IMR-90 (cell line): ENCODE measurements around the gene MICAL2. TPM values are rescaled to one million over a fixed set of nuclear protein-coding genes. Genes with fewer than 3 reads are reported as not detected.

Source experiments
- ATAC-seq: fragments of 200-7000 bp; cut with Tn5 transposase; 2 replicates; pipeline ENCODE4 v1.9.1; 2020; ENCODE audit warnings: low read depth, mild to moderate bottlenecking, moderate library complexity
- BruUV-seq: library from RNA; stranded (reverse); fragments of 400-500 nt; replicated peaks from 2 replicates; lab custom pipeline; 2021; lab: Mats Ljungman, UMichigan
- CTCF ChIA-PET: fragments of 300-600 bp; formaldehyde crosslinking; extraction: SDS; loops from one replicate; lab custom pipeline; 2021; ENCODE audit warnings: antibody characterized with exemption; lab: Yijun Ruan, JAX
- POLR2A ChIA-PET: fragments of 300-600 bp; sonication (Branson Sonifier 250); formaldehyde crosslinking; loops from one replicate; lab custom pipeline; 2022; ENCODE audit warnings: antibody characterized with exemption; ENCODE audit not compliant: unreplicated experiment; lab: Charles Lee
- DNase-seq: peaks from one replicate; pipeline ENCODE4 v3.0.0; 2013
- H2AFZ ChIP-seq: replicated peaks from 2 replicates; pipeline ENCODE3; 2013; ENCODE audit warnings: low read length, mild to moderate bottlenecking; ENCODE audit not compliant: poor library complexity
- H2AK5ac ChIP-seq: 2 replicates; pipeline ENCODE4 v1.6.1; 2013; ENCODE audit warnings: low read depth, low read length, inconsistent platforms
- H2AK9ac ChIP-seq: replicated peaks from 2 replicates; pipeline ENCODE3; 2013; ENCODE audit warnings: mild to moderate bottlenecking, low read depth, low read length, moderate library complexity; ENCODE audit not compliant: poor library complexity
- H2BK120ac ChIP-seq: 2 replicates; pipeline ENCODE4 v1.6.1; 2013; ENCODE audit warnings: low read depth, low read length, inconsistent platforms
- H2BK15ac ChIP-seq: 3 replicates; pipeline ENCODE4 v1.6.1; 2013; ENCODE audit warnings: low read depth, low read length, inconsistent platforms
- H2BK20ac ChIP-seq: 2 replicates; pipeline ENCODE4 v1.6.1; 2013; ENCODE audit warnings: low read depth, mild to moderate bottlenecking, inconsistent platforms, low read length, moderate library complexity
- H2BK5ac ChIP-seq: 2 replicates; pipeline ENCODE4 v1.6.1; 2013; ENCODE audit warnings: mild to moderate bottlenecking, low read depth, low read length, inconsistent platforms; ENCODE audit not compliant: poor library complexity, severe bottlenecking
- H3K14ac ChIP-seq: replicated peaks from 2 replicates; pipeline ENCODE4 v1.6.1; 2013; ENCODE audit warnings: low read depth, low read length, inconsistent platforms
- H3K18ac ChIP-seq: 2 replicates; pipeline ENCODE4 v1.6.1; 2013; ENCODE audit warnings: low read depth, low read length, control low read depth
- H3K23ac ChIP-seq: 2 replicates; pipeline ENCODE4 v1.6.1; 2013; ENCODE audit warnings: low read depth, low read length, inconsistent platforms
- H3K27ac ChIP-seq: 2 replicates; pipeline ENCODE4 v1.5.1; 2013; ENCODE audit warnings: mild to moderate bottlenecking, control low read depth, low read length; ENCODE audit not compliant: insufficient read depth
- H3K27me3 ChIP-seq: 2 replicates; pipeline ENCODE4 v1.6.1; 2013; ENCODE audit warnings: low read length; ENCODE audit not compliant: control insufficient read depth, insufficient read depth
- H3K36me3 ChIP-seq: 2 replicates; pipeline ENCODE4 v1.6.1; 2013; ENCODE audit warnings: low read length, mixed read lengths; ENCODE audit not compliant: control insufficient read depth, insufficient read depth
- H3K4ac ChIP-seq: 2 replicates; pipeline ENCODE4 v1.6.1; 2013; ENCODE audit warnings: low read depth, low read length, inconsistent platforms
- H3K4me1 ChIP-seq: 2 replicates; pipeline ENCODE4 v1.6.1; 2013; ENCODE audit warnings: low read length, mixed read lengths; ENCODE audit not compliant: control insufficient read depth, insufficient read depth
- H3K4me2 ChIP-seq: 2 replicates; pipeline ENCODE4 v1.6.1; 2013; ENCODE audit warnings: low read depth, mild to moderate bottlenecking, control low read depth, low read length, moderate library complexity
- H3K4me3 ChIP-seq: 2 replicates; pipeline ENCODE4 v1.5.1; 2013; ENCODE audit warnings: low read depth, mild to moderate bottlenecking, control low read depth, low read length, moderate library complexity; ENCODE audit not compliant: insufficient read depth
- H3K56ac ChIP-seq: 2 replicates; pipeline ENCODE4 v1.6.1; 2013; ENCODE audit warnings: low read length, inconsistent platforms; ENCODE audit not compliant: insufficient read depth; ENCODE audit errors: extremely low read depth
- H3K79me1 ChIP-seq, 2 experiments: 2 replicates each; pipeline ENCODE4 v1.6.1; 2013; ENCODE audit warnings: low read length in 2 of 2, inconsistent platforms in 1 of 2, low read depth in 1 of 2
- H3K9ac ChIP-seq: 2 replicates; pipeline ENCODE4 v1.6.1; 2013; ENCODE audit warnings: low read depth, low read length, control low read depth
- H3K9me1 ChIP-seq: 2 replicates; pipeline ENCODE4 v1.6.1; 2013; ENCODE audit warnings: low read length, inconsistent platforms; ENCODE audit not compliant: insufficient read depth
- H3K9me3 ChIP-seq: 2 replicates; pipeline ENCODE4 v1.6.1; 2013; ENCODE audit warnings: low read length; ENCODE audit not compliant: control insufficient read depth, insufficient read depth
- H4K20me1 ChIP-seq: 2 replicates; pipeline ENCODE4 v1.6.1; 2013; ENCODE audit warnings: low read length, inconsistent platforms; ENCODE audit not compliant: insufficient read depth
- H4K5ac ChIP-seq: 2 replicates; pipeline ENCODE4 v1.6.1; 2013; ENCODE audit warnings: mild to moderate bottlenecking, low read depth, low read length, control low read depth
- H4K8ac ChIP-seq, 2 experiments: 2 replicates each; pipeline ENCODE4 v1.6.1; 2013; ENCODE audit warnings: low read depth in 2 of 2, low read length in 2 of 2, control low read depth in 1 of 2, inconsistent platforms in 1 of 2
- H4K91ac ChIP-seq: 2 replicates; pipeline ENCODE4 v1.6.1; 2013; ENCODE audit warnings: low read depth, low read length, inconsistent platforms; ENCODE audit not compliant: insufficient read depth
- CEBPB ChIP-seq: IDR thresholded peaks from 2 replicates; pipeline ENCODE4 v1.6.1; 2012; ENCODE audit warnings: low read depth, low read length, improper control_type of control experiment
- ELK1 ChIP-seq: fragments of 150-350 bp; IDR thresholded peaks from 2 replicates; pipeline ENCODE4 v1.6.1; 2016; ENCODE audit warnings: low read depth, mild to moderate bottlenecking, low read length, moderate library complexity, borderline replicate concordance
- MAZ ChIP-seq: IDR thresholded peaks from 2 replicates; pipeline ENCODE4 v1.6.1; 2012; ENCODE audit warnings: low read depth, mild to moderate bottlenecking, low read length, improper control_type of control experiment, moderate library complexity, borderline replicate concordance
- RCOR1 ChIP-seq: IDR thresholded peaks from 2 replicates; pipeline ENCODE4 v1.6.1; 2012; ENCODE audit warnings: mild to moderate bottlenecking, low read length, improper control_type of control experiment; ENCODE audit not compliant: insufficient replicate concordance
- RFX5 ChIP-seq: IDR thresholded peaks from 2 replicates; pipeline ENCODE4 v1.8.0; 2012; ENCODE audit warnings: low read depth, mild to moderate bottlenecking, low read length, moderate library complexity
- USF2 ChIP-seq: fragments of 150-350 bp; IDR thresholded peaks from 2 replicates; pipeline ENCODE4 v1.6.1; 2017; ENCODE audit warnings: mild to moderate bottlenecking, antibody characterized with exemption, low read length, low read depth
- WGBS, 2 experiments: methylation state at CpG; one replicate each; pipeline versions ENCODE4 v1.1.5 to v1.1.7; 2013; ENCODE audit warnings: missing lambda C conversion rate in 2 of 2; ENCODE audit not compliant: insufficient read length in 1 of 2; ENCODE audit errors: extremely low coverage in 2 of 2; 5-methylcytosine and 5-hydroxymethylcytosine counted together
- dilution Hi-C: fragments of 300-500 bp; cut with HindIII; formaldehyde crosslinking; loops from one replicate; pipeline ENCODE4 v1.14.3; 2018; ENCODE audit warnings: low sequenced_read_pairs; ENCODE audit not compliant: unreplicated experiment
- in situ Hi-C: fragments of 300-500 bp; cut with MboI; formaldehyde crosslinking; loops from 3 replicates; pipeline ENCODE4 v1.14.3; 2019; ENCODE audit warnings: low sequenced_read_pairs, inconsistent platforms, mixed read lengths
- intact Hi-C: fragments of 100-400 bp; cut with micrococcal nuclease; formaldehyde crosslinking; loops from 2 replicates; pipeline ENCODE4 v1.10.0; 2022
- polyA plus RNA-seq, 3 experiments: library from polyadenylated mRNA; depleted of rRNA; stranded (reverse); fragments of >200 nt; gene quantifications; 2 replicates each; pipeline ENCODE4 v1.2.3, GENCODE V29; 2012; ENCODE audit warnings: low replicate concordance in 1 of 3
- total RNA-seq: library from RNA; depleted of rRNA; stranded (reverse); fragments of >200 nt; gene quantifications from 2 replicates; pipeline ENCODE4 v1.2.3, GENCODE V29; 2012

MICAL2 gene
- total and polyA plus RNA-seq, 2 of the 4 experiments (the other 2 are of a cell fraction), result 170 to 336 TPM

- no peak overlapping the region for H4K8ac ChIP-seq
- in situ Hi-C loops, result loop anchor here (25.0 kb wide), 1 partner anchor 1261 kb away; no protein-coding TSS in a partner anchor
- ATAC-seq, result no peak
- WGBS, 2 experiments, result no CpG with 5 or more reads among the region's 3 CpGs
- TF ChIP-seq ELK1 (no peak), MAZ (no peak), RFX5 (no peak), USF2 (no peak), RCOR1 (no peak), CEBPB (no peak)
- H3K4ac ChIP-seq, result no peak overlapping the region
- H4K20me1 ChIP-seq, result no peaks in the 10 kb centered on the region
- POLR2A ChIA-PET, result no interaction called here
- H3K18ac ChIP-seq, result no peak overlapping the region
- DNase-seq, result no peak
- H2AK9ac ChIP-seq, result no peak overlapping the region
- BruUV-seq, result no TSS peak
- H3K9ac ChIP-seq, result no peak overlapping the region
- no peak overlapping the region for H3K27ac ChIP-seq
- H3K14ac ChIP-seq, result no peak overlapping the region
- H3K56ac ChIP-seq, result no peak overlapping the region
- H2BK5ac ChIP-seq, result no peak overlapping the region
- no peak overlapping the region for H2AK5ac ChIP-seq
- no peaks in the 10 kb centered on the region for H3K9me1 ChIP-seq
- H2AFZ ChIP-seq, result no peak overlapping the region
- no peaks in the 10 kb centered on the region for H3K9me3 ChIP-seq
- peaks cover 2% of the 10 kb centered on the region; the same call in 1 of the 2 replicates for H3K4me1 ChIP-seq
- H2BK120ac ChIP-seq, result no peak overlapping the region
- H2BK20ac ChIP-seq, result no peak overlapping the region
- no peaks in the 10 kb centered on the region; the same call in 1 of the 2 replicates for H3K36me3 ChIP-seq
- no peak overlapping the region for H3K23ac ChIP-seq
- no peak overlapping the region for H4K5ac ChIP-seq
- dilution Hi-C loops, result no loop called here
- CTCF ChIA-PET, result no interaction called here
- H2BK15ac ChIP-seq, result no peak overlapping the region
- H3K4me3 ChIP-seq, result no peak overlapping the region
- intact Hi-C loops, result no loop called here
- no peak overlapping the region for H4K91ac ChIP-seq
- peaks cover 0 to 3% of the 10 kb centered on the region in 2 experiments; a peak in 1 of 4 replicates for H3K79me1 ChIP-seq
- no peaks in the 10 kb centered on the region for H3K27me3 ChIP-seq
- H3K4me2 ChIP-seq, result no peak overlapping the region
Measured at GRCh38 chr11:12298610-12299009, 188.2 kb downstream of the MICAL2 start.
